GM19397 (cell line): ENCODE results near the gene KIFC1.

Experiments
- ATAC-seq: cut with Tn5 transposase; IDR thresholded peaks from one replicate; pipeline ENCODE4 v1.9.1; 2021; ENCODE audit warnings: mild to moderate bottlenecking, moderate library complexity; ENCODE audit not compliant: unreplicated experiment

KIFC1 gene

DNA sequence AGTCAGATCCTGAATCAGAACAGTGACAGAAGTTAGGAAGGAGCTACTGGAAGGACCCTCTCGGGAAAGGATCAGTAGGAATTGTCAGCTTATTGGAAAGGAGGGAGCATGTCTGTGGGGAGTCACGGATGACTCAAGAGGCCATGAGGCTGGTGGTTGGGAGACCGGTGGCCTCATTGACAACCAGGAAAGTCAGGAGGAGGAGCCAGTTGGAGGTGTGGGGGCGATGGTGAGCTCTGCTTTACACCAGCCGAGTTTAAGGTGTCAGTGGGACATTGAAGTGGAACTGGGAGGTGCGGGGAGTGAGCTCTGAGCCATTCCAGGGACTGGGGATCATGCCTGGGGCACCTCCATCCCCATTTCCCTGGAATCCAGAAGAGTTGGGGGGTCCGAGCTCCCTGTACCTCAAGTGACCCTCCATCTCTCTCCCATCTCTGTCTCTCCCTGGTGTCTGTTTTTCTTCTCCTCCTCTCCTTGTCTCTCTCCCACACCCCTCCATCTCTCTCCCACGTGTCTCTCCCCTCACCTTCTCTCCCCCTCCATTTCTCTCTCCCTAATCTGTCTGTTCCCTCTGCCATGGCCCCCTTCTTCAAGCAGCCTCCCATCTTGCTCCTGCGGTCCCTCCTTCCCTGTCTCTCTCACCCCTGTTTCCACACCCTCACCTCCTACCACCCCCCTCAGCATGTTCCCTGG is 48.5 kb downstream of the KIFC1 start:
- ATAC-seq = no peak

DNA sequence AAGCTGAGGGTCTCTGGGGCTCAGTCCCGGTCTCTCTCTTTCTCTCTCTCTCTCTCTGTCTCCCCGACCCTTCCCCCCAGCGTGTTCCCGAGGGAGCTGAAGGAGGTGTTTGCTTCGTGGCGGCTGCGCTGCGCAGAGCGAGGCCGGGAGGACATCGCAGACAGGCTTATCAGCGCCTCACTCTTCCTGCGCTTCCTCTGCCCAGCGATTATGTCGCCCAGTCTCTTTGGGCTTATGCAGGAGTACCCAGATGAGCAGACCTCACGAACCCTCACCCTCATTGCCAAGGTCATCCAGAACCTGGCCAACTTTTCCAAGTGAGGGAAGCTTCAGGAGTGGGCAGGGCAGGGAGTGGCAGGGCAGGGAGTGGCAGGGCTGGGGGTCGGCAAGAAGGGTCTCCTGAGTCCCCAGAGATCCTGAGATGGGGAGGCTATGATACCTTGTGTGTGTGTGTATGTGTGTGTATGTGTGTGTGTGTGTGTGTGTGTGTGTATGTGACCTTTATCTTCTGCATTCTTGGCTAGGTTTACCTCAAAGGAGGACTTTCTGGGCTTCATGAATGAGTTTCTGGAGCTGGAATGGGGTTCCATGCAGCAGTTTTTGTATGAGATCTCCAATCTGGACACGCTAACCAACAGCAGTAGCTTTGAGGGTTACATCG is 49.2 kb downstream of the KIFC1 start:
- ATAC-seq = no peak

DNA sequence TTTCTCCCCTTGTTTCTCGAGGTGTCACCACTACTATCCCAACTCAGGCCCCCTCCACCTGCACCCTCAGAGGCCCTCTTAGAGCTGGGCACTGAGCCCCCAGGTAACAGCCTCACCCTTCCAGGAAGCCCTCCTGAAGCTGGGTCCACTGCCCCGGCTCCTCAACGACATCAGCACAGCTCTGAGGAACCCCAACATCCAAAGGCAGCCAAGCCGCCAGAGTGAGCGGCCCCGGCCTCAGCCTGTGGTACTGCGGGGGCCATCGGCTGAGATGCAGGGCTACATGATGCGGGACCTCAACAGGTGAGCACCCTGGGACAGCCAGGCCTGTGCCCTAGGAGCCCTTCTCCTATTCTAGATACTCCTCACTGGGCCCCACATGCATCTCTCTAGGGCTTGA is 49.8 kb downstream of the KIFC1 start:
- no peak for ATAC-seq

DNA sequence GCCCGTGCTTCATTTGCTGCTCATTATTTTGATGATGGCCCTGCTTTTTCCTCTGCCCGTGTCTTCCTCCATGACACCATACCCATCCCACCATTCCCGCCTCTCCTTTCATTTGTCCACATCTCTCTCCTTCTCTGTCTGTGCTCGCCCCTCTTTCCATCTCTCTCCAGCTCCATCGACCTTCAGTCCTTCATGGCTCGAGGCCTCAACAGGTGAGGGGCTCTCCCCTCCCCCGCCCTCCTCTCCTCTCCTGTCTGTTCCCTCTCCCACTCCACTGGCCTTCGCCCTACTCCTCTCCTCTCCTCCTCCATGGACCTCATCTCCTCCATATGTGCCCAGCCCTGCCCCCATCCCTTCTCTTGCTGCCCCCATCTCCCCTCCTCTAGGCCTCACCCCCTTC is 50.7 kb downstream of the KIFC1 start:
- ATAC-seq = no peak

DNA sequence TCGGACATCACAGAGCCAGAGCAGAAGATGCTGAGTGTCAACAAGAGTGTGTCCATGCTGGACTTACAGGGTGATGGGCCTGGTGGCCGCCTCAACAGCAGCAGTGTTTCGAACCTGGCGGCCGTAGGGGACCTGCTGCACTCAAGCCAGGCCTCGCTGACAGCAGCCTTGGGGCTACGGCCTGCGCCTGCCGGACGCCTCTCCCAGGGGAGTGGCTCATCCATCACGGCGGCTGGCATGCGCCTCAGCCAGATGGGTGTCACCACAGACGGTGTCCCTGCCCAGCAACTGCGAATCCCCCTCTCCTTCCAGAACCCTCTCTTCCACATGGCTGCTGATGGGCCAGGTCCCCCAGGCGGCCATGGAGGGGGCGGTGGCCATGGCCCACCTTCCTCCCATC is 51.4 kb downstream of the KIFC1 start:
- ATAC-seq = no peak

DNA sequence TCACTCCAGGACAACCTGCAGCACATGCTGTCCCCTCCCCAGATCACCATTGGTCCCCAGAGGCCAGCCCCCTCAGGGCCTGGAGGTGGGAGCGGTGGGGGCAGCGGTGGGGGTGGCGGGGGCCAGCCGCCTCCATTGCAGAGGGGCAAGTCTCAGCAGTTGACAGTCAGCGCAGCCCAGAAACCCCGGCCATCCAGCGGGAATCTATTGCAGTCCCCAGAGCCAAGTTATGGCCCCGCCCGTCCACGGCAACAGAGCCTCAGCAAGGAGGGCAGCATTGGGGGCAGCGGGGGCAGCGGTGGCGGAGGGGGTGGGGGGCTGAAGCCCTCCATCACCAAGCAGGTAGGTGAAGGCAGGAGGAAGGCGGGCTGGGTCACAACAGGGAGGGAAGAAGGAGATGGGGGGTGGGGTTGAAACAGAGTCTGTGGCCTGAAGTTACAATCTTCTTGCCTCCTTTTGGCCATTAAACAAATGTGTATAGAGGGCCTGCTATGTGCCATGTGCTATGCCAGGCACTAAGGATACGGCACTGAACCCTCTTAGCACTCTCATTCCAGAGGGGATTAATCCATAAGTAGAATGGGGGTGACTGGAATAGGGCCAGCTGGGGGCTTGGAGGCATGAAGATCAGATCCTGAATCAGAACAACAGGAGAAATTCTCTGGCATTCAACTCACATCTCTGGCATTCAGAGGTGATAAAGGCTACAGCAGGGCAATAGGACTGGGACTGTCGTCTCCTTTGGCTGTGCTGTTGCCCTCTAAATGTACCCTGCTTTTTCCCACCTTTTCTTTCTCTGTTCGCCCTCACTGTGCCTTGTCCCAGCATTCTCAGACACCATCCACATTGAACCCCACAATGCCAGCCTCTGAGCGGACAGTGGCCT is 52.2 kb downstream of the KIFC1 start:
- ATAC-seq = no peak

DNA sequence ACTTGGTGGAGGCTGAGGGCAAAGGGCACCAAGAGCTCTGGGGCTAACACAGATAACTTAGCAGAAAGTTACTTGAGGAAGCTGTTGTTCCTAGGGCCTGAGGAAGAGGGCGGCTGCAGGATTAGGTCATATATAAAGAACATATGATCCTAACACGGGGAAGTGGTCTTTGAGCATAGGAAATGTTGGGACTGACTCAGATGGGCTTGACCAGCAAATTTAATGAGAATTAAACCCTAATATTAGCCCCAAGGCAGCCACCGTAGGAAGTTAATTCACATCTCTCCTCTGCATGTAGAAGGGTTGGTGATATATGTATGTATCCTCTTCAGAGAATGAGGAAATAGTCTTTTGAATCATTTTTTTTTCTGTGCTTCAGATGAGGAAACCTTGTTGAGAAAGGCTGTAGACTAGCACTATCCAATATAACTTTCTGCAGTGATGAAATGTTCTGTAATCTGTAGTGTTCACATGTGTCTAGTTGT is 53.5 kb downstream of the KIFC1 start:
- ATAC-seq = no peak

DNA sequence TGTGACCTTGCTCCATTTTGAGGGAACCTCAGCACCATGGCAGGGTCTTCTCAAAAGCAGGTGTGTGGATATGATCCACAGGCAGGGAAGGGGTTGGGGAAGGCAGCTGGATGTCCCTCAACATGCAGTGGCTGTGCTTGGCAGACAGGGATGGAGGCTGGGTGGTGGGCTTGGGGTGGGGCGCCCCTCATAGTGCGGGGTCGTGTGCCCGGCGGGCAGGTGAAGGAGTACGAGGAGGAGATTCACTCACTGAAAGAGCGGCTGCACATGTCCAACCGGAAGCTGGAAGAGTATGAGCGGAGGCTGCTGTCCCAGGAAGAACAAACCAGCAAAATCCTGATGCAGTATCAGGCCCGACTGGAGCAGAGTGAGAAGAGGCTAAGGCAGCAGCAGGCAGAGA is 54.7 kb downstream of the KIFC1 start:
- ATAC-seq = no peak

DNA sequence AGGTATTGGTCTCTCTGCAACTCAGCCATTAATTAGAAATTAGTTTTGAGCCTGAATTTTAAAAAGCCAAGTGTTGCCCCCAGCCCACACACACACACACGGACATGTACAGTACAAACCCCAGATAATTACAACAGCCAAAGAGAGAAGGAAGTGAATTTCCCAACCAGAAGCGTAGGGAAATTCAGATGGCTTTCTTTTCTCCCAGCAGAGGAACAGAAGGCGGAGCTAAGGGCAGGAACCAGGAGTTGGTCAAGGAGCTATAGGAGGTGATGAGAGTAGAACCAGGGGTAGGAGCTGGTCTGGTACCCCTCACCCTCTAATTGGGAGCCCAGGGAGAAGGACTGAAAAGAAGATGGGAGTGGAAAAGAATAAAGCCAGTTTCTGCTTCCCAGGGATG is 58.8 kb downstream of the KIFC1 start:
- no peak for ATAC-seq

DNA sequence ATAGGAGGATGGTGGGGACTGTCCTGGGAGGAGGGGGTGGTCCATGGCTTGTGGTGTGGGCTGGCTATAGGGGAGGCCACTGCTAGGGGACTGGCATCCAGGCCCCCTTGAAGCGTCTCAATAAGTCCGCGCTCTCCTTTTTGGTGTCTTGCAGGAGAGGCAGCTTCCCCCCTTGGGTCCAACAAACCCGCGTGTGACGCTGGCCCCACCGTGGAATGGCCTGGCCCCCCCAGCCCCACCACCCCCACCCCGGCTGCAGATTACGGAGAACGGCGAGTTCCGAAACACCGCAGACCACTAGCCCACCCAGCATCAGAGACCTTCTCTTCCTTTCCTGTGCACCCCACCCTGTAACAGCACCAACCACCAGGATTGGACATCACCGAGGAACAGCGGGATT is 60.0 kb downstream of the KIFC1 start:
- no peak for ATAC-seq

DNA sequence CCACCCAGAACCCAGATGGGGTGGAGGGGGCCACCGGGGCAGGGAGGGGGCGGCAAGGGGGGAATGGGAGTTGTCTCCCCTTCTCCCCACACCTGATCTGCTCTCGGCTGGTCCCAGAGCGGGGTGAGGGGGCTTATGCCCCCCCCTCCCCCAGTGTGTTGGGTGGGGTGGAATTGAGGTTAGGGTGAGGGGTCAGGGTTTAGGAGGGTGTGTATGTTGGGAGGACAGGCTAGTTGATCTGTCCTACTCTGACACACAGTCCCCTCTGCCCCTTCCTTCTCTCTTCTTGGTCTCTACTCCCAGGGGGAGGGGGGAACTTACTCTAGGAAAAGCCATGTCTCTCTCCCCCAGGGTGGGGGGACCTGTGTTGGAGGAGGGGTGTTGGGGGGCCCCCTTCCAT is 60.9 kb downstream of the KIFC1 start:
- no peak for ATAC-seq

DNA sequence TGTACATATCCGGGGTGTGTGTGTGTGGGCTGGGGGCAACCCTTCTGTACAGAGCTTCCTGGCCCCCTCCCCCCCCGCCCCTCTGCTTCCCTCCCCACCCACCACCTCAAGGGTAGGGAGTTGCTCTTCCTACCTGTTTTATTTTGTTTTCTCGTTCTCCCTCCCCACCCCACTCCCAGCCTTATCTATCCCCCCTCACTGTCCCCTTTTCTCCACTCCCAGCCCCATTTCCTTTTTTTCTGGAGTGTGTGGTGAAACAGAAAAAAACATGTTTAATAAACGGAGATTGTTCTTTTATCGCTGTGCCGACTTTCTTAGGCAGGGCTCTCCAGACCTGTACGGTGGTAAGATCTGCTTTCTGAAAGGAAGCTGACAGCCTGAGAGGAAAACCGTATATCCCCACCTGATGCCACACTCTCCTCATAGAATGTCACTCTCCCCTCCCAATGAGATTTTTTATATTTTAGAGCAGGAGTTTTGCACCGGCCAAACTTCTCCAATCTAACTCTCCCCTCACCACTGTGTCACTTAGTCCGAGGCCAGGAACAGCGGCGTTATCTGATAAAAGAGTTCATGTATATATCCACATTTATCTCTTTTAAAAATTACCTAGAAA is 61.9 kb downstream of the KIFC1 start:
- ATAC-seq = no peak

DNA sequence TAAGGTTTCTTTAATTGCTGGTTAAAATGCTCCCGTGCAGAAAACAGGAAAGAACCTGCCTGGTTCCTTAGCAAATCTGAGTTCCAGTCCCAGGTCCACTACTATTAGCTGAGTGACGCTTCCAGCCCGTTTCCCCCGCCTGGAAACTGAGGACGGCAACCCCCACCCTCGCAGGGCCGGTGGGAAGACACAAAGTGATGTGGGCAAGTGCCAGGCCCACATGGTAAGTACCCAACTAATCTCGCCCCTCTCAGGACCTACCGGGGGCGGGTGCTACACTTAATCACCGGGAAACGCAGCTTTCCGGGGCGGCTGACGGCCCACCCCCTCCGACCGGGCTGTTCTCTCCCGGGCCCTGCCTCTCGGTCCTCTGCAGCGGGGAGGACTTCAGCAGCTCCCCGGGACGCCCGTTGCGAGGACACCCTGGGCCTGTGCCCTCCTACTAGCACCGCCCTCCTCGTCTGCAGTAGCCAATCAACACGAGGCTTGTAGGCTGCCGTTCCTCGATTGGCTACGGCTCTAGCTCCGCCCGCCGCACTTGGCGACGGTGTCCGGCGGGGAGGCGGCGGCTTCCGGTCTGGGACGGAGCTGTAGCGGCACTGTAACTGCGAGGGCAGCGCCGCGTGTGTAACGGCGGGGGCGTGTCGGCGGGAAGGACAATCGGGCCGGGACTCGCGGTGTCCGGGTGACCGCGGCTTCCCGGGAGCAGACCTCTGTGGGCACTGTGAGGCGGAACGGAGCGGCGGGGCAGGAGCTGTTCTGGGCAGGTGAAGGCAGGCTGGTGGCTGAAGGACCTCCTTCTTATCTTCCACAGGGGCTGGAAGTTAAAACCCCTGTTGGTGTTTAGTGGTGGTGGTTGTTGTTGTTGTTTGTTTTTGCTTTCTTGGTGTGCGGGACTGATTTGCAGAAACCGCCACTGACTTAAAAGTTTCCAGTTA is 62.7 kb downstream of the KIFC1 start, which contains the start of gene ZBTB9:
Gene ZBTB9 (plus strand): TSS at position 568 of the 938 bp plus-strand sequence. CDS start 525 bp downstream, outside the sequence.
- ATAC-seq = peak; percentile 98

DNA sequence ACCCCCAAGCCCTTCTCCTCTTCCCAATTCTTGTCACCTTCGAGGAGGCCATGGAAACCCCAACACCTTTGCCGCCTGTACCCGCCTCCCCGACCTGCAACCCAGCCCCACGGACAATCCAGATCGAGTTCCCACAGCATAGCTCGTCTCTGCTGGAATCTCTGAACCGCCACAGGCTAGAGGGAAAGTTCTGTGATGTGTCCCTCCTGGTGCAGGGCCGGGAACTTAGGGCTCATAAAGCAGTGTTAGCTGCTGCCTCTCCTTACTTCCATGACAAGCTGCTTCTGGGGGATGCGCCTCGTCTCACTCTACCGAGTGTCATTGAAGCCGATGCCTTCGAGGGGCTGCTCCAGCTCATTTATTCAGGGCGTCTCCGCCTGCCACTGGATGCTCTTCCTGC is 63.4 kb downstream of the KIFC1 start:
- no peak for ATAC-seq

DNA sequence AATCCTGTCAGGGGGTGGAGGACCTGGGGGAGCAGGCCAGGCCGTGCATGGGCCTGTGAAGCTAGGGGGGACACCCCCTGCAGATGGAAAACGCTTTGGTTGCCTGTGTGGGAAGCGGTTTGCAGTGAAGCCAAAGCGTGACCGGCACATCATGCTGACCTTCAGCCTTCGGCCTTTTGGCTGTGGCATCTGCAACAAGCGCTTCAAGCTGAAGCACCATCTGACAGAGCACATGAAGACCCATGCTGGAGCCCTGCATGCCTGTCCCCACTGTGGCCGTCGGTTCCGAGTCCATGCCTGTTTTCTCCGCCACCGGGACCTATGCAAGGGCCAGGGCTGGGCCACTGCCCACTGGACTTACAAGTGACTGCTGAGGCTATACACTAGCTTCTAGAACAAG is 64.5 kb downstream of the KIFC1 start:
- no peak for ATAC-seq

DNA sequence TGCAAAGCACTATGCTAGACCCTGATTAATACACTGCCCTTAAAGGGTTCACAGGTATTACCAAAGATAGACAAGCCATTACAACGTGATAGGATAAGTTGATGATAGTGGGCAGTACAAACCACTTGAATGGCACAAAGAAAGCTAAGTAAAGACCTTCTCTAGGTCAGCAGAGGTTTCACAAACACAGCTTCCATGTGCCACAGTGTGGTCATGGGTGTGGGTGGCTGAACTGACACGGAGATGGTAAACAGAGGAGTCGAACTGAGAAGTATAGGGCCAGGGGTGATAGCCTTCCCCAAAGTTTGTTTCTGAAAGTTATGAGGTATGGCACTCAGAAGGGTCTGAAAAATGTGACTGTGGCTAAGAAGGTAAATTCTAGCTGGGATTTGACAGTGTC is 67.1 kb downstream of the KIFC1 start:
- no peak for ATAC-seq

DNA sequence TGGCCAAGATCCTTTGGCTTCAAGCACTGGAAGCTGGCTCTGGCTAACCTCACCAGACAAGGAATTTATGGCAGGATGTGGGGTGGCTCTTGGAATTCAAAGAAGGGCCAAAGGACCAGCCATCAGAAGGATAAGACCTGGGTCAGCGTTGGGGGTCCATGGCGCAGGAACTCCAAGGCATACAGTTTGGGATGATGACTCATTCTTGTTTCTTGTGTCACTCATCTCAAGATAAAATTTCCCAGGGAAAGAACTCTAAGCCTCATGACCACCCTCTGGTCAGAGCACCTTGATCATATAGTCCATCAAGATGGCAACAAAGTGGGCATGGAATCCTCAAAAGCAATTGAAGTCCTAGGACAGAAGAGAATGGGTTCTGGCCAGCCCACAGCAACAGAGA is 67.6 kb downstream of the KIFC1 start:
- no peak for ATAC-seq
